ENCODE measurements around the gene TMEM170A.

GRCh38 chr16:75477680-75478473, 13.4 kb upstream of the TMEM170A start:
- TF ChIP-seq REST (IDR thresholded peaks at IDR 0.05; ENCODE audit: unreplicated experiment) (no peak), CTCF (conservative IDR thresholded peaks at IDR 0.05; ENCODE audit: low read depth in 2 of 2) (no peak), POLR2AphosphoS5 (IDR thresholded peaks at IDR 0.05; ENCODE audit: low read depth) (no peak), NANOG (IDR thresholded peaks at IDR 0.05; ENCODE audit: borderline replicate concordance) (no peak), CREB1 (CRISPR knock-in tag; IDR thresholded peaks at IDR 0.05; ENCODE audit: low read depth) (no peak), ZNF114 (CRISPR knock-in tag; IDR thresholded peaks at IDR 0.05) (no peak), EZH2 (IDR thresholded peaks at IDR 0.05; ENCODE audit: low read depth, unreplicated experiment) (no peak), JUNB (IDR thresholded peaks at IDR 0.05; ENCODE audit: unreplicated experiment) (no peak), EZH2phosphoT487 (IDR thresholded peaks at IDR 0.05; ENCODE audit: unreplicated experiment) (no peak), STAT1 (IDR thresholded peaks at IDR 0.05; ENCODE audit: unreplicated experiment) (no peak)
- TF ChIP-seq, protein P1, sequence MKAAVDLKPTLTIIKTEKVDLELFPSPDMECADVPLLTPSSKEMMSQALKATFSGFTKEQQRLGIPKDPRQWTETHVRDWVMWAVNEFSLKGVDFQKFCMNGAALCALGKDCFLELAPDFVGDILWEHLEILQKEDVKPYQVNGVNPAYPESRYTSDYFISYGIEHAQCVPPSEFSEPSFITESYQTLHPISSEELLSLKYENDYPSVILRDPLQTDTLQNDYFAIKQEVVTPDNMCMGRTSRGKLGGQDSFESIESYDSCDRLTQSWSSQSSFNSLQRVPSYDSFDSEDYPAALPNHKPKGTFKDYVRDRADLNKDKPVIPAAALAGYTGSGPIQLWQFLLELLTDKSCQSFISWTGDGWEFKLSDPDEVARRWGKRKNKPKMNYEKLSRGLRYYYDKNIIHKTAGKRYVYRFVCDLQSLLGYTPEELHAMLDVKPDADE (IDR thresholded peaks at IDR 0.05), result no peak

All from GM23338 (cell line).